GM23338 (cell line): Measurements from ENCODE around the gene DCHS1. TPM values are rescaled to one million over a fixed set of nuclear protein-coding genes. Genes with fewer than 3 reads are reported as not detected.

Source experiments
- ATAC-seq: fragments of 200-7000 bp; cut with Tn5 transposase; 3 replicates; pipeline ENCODE4 v1.9.1; 2020
- DNase-seq: peaks from one replicate; pipeline ENCODE4 v3.0.0-alpha.2; 2015; ENCODE audit warnings: low spot score
- H2AFZ ChIP-seq: fragments of 200-600 bp; sonication (generic); 2 replicates; pipeline ENCODE4 v1.8.0; 2016; ENCODE audit warnings: antibody characterized with exemption, mild to moderate bottlenecking, moderate library complexity
- H3F3A ChIP-seq: fragments of 200-600 bp; sonication (generic); replicated peaks from 2 replicates; pipeline ENCODE4 v1.8.0; 2017; ENCODE audit warnings: antibody characterized with exemption, mixed run types, low read depth
- H3K27ac ChIP-seq: fragments of 200-600 bp; sonication (generic); 2 replicates; pipeline ENCODE4 v1.6.1; 2016; ENCODE audit warnings: low read depth
- H3K27me3 ChIP-seq: fragments of 200-600 bp; sonication (generic); 2 replicates; pipeline ENCODE4 v1.8.0; 2016; ENCODE audit warnings: mild to moderate bottlenecking, mixed run types, moderate library complexity; ENCODE audit not compliant: insufficient read depth
- H3K36me3 ChIP-seq: fragments of 200-600 bp; sonication (generic); 2 replicates; pipeline ENCODE4 v1.8.0; 2016; ENCODE audit warnings: mild to moderate bottlenecking; ENCODE audit not compliant: insufficient read depth
- H3K4me1 ChIP-seq: fragments of 200-600 bp; sonication (generic); 2 replicates; pipeline ENCODE4 v1.8.0; 2016; ENCODE audit warnings: mild to moderate bottlenecking, moderate library complexity; ENCODE audit not compliant: insufficient read depth
- H3K4me2 ChIP-seq: fragments of 200-600 bp; sonication (generic); 2 replicates; pipeline ENCODE4 v1.7.1; 2017; ENCODE audit warnings: mixed run types
- H3K4me3 ChIP-seq: fragments of 200-600 bp; sonication (generic); 2 replicates; pipeline ENCODE4 v1.6.1; 2016; ENCODE audit warnings: mixed run types
- H3K79me2 ChIP-seq: fragments of 200-600 bp; sonication (generic); replicated peaks from 2 replicates; pipeline ENCODE4 v1.8.0; 2017; ENCODE audit warnings: mild to moderate bottlenecking; ENCODE audit not compliant: insufficient read depth
- H3K9me2 ChIP-seq: fragments of 200-600 bp; sonication (generic); 2 replicates; pipeline ENCODE4 v1.8.0; 2017; ENCODE audit not compliant: insufficient read depth
- H4K20me1 ChIP-seq: fragments of 200-600 bp; sonication (generic); replicated peaks from 2 replicates; pipeline ENCODE4 v1.8.0; 2017; ENCODE audit warnings: mild to moderate bottlenecking; ENCODE audit not compliant: insufficient read depth
- H3K27ac Mint-ChIP-seq: 2 replicates; pipeline ENCODE4 v1.8.0; 2020; ENCODE audit warnings: inconsistent platforms, mild to moderate bottlenecking, moderate library complexity, mixed read lengths
- H3K27me3 Mint-ChIP-seq: 3 replicates; pipeline ENCODE4 v1.8.0; 2022; ENCODE audit warnings: low read depth, mild to moderate bottlenecking, moderate library complexity, mixed read lengths, inconsistent platforms; ENCODE audit not compliant: insufficient read depth, poor library complexity
- H3K36me3 Mint-ChIP-seq: 3 replicates; pipeline ENCODE4 v1.8.0; 2021; ENCODE audit warnings: low read depth, mild to moderate bottlenecking, inconsistent platforms, moderate library complexity, mixed read lengths
- H3K4me1 Mint-ChIP-seq: 3 replicates; pipeline ENCODE4 v1.8.0; 2020; ENCODE audit warnings: mild to moderate bottlenecking, inconsistent platforms, mixed read lengths
- H3K4me3 Mint-ChIP-seq: 3 replicates; pipeline ENCODE4 v1.8.0; 2021; ENCODE audit warnings: moderate library complexity, mild to moderate bottlenecking, inconsistent platforms, mixed read lengths
- H3K9me3 Mint-ChIP-seq: 3 replicates; pipeline ENCODE4 v1.8.0; 2020; ENCODE audit warnings: moderate library complexity, mild to moderate bottlenecking, inconsistent platforms, mixed read lengths
- CREB1 ChIP-seq: fragments of 250-450 bp; sonication (Bioruptor Pico); IDR thresholded peaks from 2 replicates; pipeline ENCODE4 v1.5.0; 2020; ENCODE audit warnings: low read depth, mild to moderate bottlenecking, moderate library complexity
- ETS1 ChIP-seq: IDR thresholded peaks from 2 replicates; pipeline ENCODE4 v1.6.1; 2016; ENCODE audit warnings: antibody characterized with exemption
- EZH2 ChIP-seq: fragments of 200-600 bp; sonication (generic); IDR thresholded peaks from one replicate; pipeline ENCODE4 v1.8.0; 2017; ENCODE audit warnings: antibody characterized with exemption, mild to moderate bottlenecking, low read depth; ENCODE audit not compliant: unreplicated experiment
- EZH2phosphoT487 ChIP-seq: fragments of 200-600 bp; sonication (generic); IDR thresholded peaks from one replicate; pipeline ENCODE4 v1.8.1; 2018; ENCODE audit warnings: antibody characterized with exemption; ENCODE audit not compliant: unreplicated experiment
- JUNB ChIP-seq: IDR thresholded peaks from one replicate; pipeline ENCODE4 v1.6.1; 2016; ENCODE audit warnings: antibody characterized with exemption; ENCODE audit not compliant: unreplicated experiment
- NANOG ChIP-seq: IDR thresholded peaks from 2 replicates; pipeline ENCODE4 v1.6.1; 2016; ENCODE audit warnings: antibody characterized with exemption, borderline replicate concordance
- POLR2AphosphoS5 ChIP-seq: IDR thresholded peaks from 2 replicates; pipeline ENCODE4 v1.6.1; 2016; ENCODE audit warnings: antibody characterized with exemption, low read depth
- STAT1 ChIP-seq: IDR thresholded peaks from one replicate; pipeline ENCODE4 v1.6.1; 2016; ENCODE audit warnings: antibody characterized with exemption; ENCODE audit not compliant: unreplicated experiment
- ZNF114 ChIP-seq: fragments of 250-450 bp; sonication (Bioruptor Pico); IDR thresholded peaks from 2 replicates; pipeline ENCODE4 v1.5.0; 2020; ENCODE audit warnings: mild to moderate bottlenecking, moderate library complexity
- ZNF331 ChIP-seq: fragments of 250-450 bp; sonication (Bioruptor Pico); IDR thresholded peaks from 2 replicates; pipeline ENCODE4 v1.5.0; 2020; ENCODE audit warnings: low read depth, mild to moderate bottlenecking, moderate library complexity
- ZNF462 ChIP-seq: fragments of 250-450 bp; sonication (Bioruptor Pico); IDR thresholded peaks from 2 replicates; pipeline ENCODE4 v1.5.0; 2020; ENCODE audit warnings: mild to moderate bottlenecking, moderate library complexity
- polyA plus RNA-seq: library from polyadenylated mRNA; unstranded; fragments of >200 nt; fragmentation: Nextera tagmentation; extraction: Ambion mirVana; gene quantifications from 2 replicates; pipeline ENCODE4 v1.2.1, GENCODE V29; 2016
- total RNA-seq: library from RNA; depleted of rRNA; stranded (reverse); fragments of >200 nt; shearing (Covaris generic); gene quantifications from 2 replicates; pipeline ENCODE4 v1.2.3, GENCODE V29; 2014
- TF ChIP-seq, protein P1 (sequence below): IDR thresholded peaks from one replicate; pipeline ENCODE4 v1.6.1; 2018; ENCODE audit warnings: antibody characterized with exemption; ENCODE audit not compliant: unreplicated experiment
- TF ChIP-seq, protein P2 (sequence below), 2 experiments: fragments of 200-600 bp in 1 of 2; sonication (generic) in 1 of 2; conservative IDR thresholded peaks; 2 replicates each; pipeline versions ENCODE4 v1.5.1 to v1.6.1; 2016 to 2017; ENCODE audit warnings: antibody characterized with exemption in 2 of 2, low read depth in 2 of 2, mild to moderate bottlenecking in 2 of 2, moderate library complexity in 1 of 2

Gene DCHS1
- total and polyA plus RNA-seq, 2 experiments from 2014 or later, result 2.3 to 20.7 TPM

GRCh38 chr11:6613496-6613895 lies 42.1 kb downstream of the DCHS1 start:
- ATAC-seq, result no peak
- Mint-ChIP-seq H3K36me3 (peaks cover 34% of the 10 kb centered on the region), H3K27ac (no peak overlapping the region), H3K4me3 (no peak overlapping the region), H3K27me3 (peaks cover 20% of the 10 kb centered on the region), H3K4me1 (peaks cover 5% of the 10 kb centered on the region), H3K9me3 (no peaks in the 10 kb centered on the region)
- Histone ChIP-seq H3K9me2 (no peaks in the 10 kb centered on the region), H3K27ac (0 out of 2 replicates have a peak overlapping the region, but pooled peaks have one; percentile 99), H4K20me1 (no peaks in the 10 kb centered on the region; the same call in 1 of the 2 replicates), H3K79me2 (peaks cover 18% of the 10 kb centered on the region), H3K36me3 (peaks cover 26% of the 10 kb centered on the region), H3K4me3 (peak overlapping the region; percentile 80; the same call in 1 of the 2 replicates), H3K4me1 (peaks cover 13% of the 10 kb centered on the region), H2AFZ (no peak overlapping the region), H3K27me3 (no peaks in the 10 kb centered on the region), H3F3A (peaks cover 5% of the 10 kb centered on the region; the same call in 1 of the 2 replicates), H3K4me2 (peak overlapping the region; percentile 92)
- DNase-seq, result no peak
- TF ChIP-seq NANOG (no peak), STAT1 (no peak), EZH2phosphoT487 (no peak), JUNB (no peak), POLR2AphosphoS5 (no peak), EZH2 (no peak), ZNF462 (no peak), CREB1 (no peak), ZNF331 (no peak), ZNF114 (no peak), ETS1 (no peak)
- TF ChIP-seq, protein P1, sequence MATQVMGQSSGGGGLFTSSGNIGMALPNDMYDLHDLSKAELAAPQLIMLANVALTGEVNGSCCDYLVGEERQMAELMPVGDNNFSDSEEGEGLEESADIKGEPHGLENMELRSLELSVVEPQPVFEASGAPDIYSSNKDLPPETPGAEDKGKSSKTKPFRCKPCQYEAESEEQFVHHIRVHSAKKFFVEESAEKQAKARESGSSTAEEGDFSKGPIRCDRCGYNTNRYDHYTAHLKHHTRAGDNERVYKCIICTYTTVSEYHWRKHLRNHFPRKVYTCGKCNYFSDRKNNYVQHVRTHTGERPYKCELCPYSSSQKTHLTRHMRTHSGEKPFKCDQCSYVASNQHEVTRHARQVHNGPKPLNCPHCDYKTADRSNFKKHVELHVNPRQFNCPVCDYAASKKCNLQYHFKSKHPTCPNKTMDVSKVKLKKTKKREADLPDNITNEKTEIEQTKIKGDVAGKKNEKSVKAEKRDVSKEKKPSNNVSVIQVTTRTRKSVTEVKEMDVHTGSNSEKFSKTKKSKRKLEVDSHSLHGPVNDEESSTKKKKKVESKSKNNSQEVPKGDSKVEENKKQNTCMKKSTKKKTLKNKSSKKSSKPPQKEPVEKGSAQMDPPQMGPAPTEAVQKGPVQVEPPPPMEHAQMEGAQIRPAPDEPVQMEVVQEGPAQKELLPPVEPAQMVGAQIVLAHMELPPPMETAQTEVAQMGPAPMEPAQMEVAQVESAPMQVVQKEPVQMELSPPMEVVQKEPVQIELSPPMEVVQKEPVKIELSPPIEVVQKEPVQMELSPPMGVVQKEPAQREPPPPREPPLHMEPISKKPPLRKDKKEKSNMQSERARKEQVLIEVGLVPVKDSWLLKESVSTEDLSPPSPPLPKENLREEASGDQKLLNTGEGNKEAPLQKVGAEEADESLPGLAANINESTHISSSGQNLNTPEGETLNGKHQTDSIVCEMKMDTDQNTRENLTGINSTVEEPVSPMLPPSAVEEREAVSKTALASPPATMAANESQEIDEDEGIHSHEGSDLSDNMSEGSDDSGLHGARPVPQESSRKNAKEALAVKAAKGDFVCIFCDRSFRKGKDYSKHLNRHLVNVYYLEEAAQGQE, result no peak
- TF ChIP-seq, protein P2, sequence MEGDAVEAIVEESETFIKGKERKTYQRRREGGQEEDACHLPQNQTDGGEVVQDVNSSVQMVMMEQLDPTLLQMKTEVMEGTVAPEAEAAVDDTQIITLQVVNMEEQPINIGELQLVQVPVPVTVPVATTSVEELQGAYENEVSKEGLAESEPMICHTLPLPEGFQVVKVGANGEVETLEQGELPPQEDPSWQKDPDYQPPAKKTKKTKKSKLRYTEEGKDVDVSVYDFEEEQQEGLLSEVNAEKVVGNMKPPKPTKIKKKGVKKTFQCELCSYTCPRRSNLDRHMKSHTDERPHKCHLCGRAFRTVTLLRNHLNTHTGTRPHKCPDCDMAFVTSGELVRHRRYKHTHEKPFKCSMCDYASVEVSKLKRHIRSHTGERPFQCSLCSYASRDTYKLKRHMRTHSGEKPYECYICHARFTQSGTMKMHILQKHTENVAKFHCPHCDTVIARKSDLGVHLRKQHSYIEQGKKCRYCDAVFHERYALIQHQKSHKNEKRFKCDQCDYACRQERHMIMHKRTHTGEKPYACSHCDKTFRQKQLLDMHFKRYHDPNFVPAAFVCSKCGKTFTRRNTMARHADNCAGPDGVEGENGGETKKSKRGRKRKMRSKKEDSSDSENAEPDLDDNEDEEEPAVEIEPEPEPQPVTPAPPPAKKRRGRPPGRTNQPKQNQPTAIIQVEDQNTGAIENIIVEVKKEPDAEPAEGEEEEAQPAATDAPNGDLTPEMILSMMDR (conservative IDR thresholded peaks at IDR 0.05; ENCODE audit: low read depth in 2 of 2), result no peak
